Measurements from ENCODE around the gene DTNA. TPM values are rescaled to one million over a fixed set of nuclear protein-coding genes. Genes with fewer than 3 reads are reported as not detected.

DTNA gene
- total and polyA plus RNA-seq, 2 of the 8 experiments (the other 6 are each of a cell fraction or from before 2014, with no cell fraction given) = 30.2 to 32.7 TPM

- TF ChIP-seq RXRA (IDR thresholded peaks at IDR 0.05; ENCODE audit: insufficient read depth, low read depth, low read length) (no peak), CTCF (IDR thresholded peaks at IDR 0.05; ENCODE audit: control extremely low read depth in 1 of 3, insufficient read depth in 1 of 3, low read depth in 1 of 3, low read length in 3 of 3) (no peak), E2F6 (IDR thresholded peaks at IDR 0.05) (no peak)
These were observed 30.6 kb downstream of the DTNA start (continued) for GRCh38 chr18:34740724-34741123.
